ENCODE results near the gene LRRC58.

Gene LRRC58

GRCh38 chr3:120370463-120370862 lies 21.3 kb upstream of the LRRC58 start:
- no peak for TF ChIP-seq CTCF (IDR thresholded peaks at IDR 0.05; ENCODE audit: borderline replicate concordance, insufficient read depth, low read depth, low read length)
- H3K4me3 ChIP-seq (ENCODE audit: low read depth, low read length): no peak overlapping the region

- H3K4me3 ChIP-seq (ENCODE audit: low read depth, low read length): no peak overlapping the region
- no peak for TF ChIP-seq CTCF (IDR thresholded peaks at IDR 0.05; ENCODE audit: borderline replicate concordance, insufficient read depth, low read depth, low read length)
These were observed 19.9 kb upstream of the LRRC58 start for GRCh38 chr3:120369037-120369467.

GRCh38 chr3:120368172-120368571 lies 19.0 kb upstream of the LRRC58 start:
- no peak for TF ChIP-seq CTCF (IDR thresholded peaks at IDR 0.05; ENCODE audit: borderline replicate concordance, insufficient read depth, low read depth, low read length)
- H3K4me3 ChIP-seq (ENCODE audit: low read depth, low read length): no peak overlapping the region

- TF ChIP-seq CTCF (IDR thresholded peaks at IDR 0.05; ENCODE audit: borderline replicate concordance, insufficient read depth, low read depth, low read length): no peak
- H3K4me3 ChIP-seq (ENCODE audit: low read depth, low read length): no peak overlapping the region
These were observed 15.7 kb upstream of the LRRC58 start for GRCh38 chr3:120364821-120365220.

GRCh38 chr3:120364101-120364500 lies 14.9 kb upstream of the LRRC58 start:
- no peak overlapping the region for H3K4me3 ChIP-seq (ENCODE audit: low read depth, low read length)
- no peak for TF ChIP-seq CTCF (IDR thresholded peaks at IDR 0.05; ENCODE audit: borderline replicate concordance, insufficient read depth, low read depth, low read length)

GRCh38 chr3:120357807-120358206 lies 8.7 kb upstream of the LRRC58 start:
- no peak overlapping the region for H3K4me3 ChIP-seq (ENCODE audit: low read depth, low read length)
- no peak for TF ChIP-seq CTCF (IDR thresholded peaks at IDR 0.05; ENCODE audit: borderline replicate concordance, insufficient read depth, low read depth, low read length)

- no peak overlapping the region for H3K4me3 ChIP-seq (ENCODE audit: low read depth, low read length)
- no peak for TF ChIP-seq CTCF (IDR thresholded peaks at IDR 0.05; ENCODE audit: borderline replicate concordance, insufficient read depth, low read depth, low read length)
These were observed 6.3 kb upstream of the LRRC58 start for GRCh38 chr3:120355486-120355885.

Measured in GM12875 (cell line).